CD4-positive, alpha-beta T cell treated with Interleukin-4 for 1 hour (primary cell): Measurements from ENCODE around the gene IL3.

Experiments
- DNase-seq, 2 donors: peaks; one replicate each; pipeline ENCODE4 v3.0.0-alpha.2; 2020 to 2022

Gene IL3

DNA sequence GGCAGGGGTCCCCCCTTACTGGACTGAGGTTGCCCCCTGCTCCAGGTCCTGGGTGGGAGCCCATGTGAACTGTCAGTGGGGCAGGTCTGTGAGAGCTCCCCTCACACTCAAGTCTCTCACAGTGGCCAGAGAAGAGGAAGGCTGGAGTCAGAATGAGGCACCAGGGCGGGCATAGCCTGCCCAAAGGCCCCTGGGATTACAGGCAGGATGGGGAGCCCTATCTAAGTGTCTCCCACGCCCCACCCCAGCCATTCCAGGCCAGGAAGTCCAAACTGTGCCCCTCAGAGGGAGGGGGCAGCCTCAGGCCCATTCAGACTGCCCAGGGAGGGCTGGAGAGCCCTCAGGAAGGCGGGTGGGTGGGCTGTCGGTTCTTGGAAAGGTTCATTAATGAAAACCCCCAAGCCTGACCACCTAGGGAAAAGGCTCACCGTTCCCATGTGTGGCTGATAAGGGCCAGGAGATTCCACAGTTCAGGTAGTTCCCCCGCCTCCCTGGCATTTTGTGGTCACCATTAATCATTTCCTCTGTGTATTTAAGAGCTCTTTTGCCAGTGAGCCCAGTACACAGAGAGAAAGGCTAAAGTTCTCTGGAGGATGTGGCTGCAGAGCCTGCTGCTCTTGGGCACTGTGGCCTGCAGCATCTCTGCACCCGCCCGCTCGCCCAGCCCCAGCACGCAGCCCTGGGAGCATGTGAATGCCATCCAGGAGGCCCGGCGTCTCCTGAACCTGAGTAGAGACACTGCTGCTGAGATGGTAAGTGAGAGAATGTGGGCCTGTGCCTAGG is 13.0 kb downstream of the IL3 start, which contains the start of gene CSF2:
Gene CSF2, plus strand, starts transcription at position 559 of the 783 bp plus-strand sequence. Its CDS starts 35 bp downstream, at position 594.
- DNase-seq = peak in 1 of 2 donors; percentile 14

DNA sequence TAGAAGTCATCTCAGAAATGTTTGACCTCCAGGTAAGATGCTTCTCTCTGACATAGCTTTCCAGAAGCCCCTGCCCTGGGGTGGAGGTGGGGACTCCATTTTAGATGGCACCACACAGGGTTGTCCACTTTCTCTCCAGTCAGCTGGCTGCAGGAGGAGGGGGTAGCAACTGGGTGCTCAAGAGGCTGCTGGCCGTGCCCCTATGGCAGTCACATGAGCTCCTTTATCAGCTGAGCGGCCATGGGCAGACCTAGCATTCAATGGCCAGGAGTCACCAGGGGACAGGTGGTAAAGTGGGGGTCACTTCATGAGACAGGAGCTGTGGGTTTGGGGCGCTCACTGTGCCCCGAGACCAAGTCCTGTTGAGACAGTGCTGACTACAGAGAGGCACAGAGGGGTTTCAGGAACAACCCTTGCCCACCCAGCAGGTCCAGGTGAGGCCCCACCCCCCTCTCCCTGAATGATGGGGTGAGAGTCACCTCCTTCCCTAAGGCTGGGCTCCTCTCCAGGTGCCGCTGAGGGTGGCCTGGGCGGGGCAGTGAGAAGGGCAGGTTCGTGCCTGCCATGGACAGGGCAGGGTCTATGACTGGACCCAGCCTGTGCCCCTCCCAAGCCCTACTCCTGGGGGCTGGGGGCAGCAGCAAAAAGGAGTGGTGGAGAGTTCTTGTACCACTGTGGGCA is 13.8 kb downstream of the IL3 start:
- DNase-seq = no peak

- DNase-seq = peak in 1 of 2 donors; percentile 25
Measured at GRCh38 chr5:132074772-132075718, 14.6 kb downstream of the IL3 start.

DNA sequence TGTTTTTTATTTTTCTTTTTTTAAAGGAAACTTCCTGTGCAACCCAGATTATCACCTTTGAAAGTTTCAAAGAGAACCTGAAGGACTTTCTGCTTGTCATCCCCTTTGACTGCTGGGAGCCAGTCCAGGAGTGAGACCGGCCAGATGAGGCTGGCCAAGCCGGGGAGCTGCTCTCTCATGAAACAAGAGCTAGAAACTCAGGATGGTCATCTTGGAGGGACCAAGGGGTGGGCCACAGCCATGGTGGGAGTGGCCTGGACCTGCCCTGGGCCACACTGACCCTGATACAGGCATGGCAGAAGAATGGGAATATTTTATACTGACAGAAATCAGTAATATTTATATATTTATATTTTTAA is 15.2 kb downstream of the IL3 start:
- DNase-seq = no peak

- DNase-seq = peak in 1 of 2 donors; percentile 40
Measured at GRCh38 chr5:132076202-132076830, 15.9 kb downstream of the IL3 start.

GRCh38 chr5:132076983-132077382 is 16.5 kb downstream of the IL3 start:
- DNase-seq = no peak

DNA sequence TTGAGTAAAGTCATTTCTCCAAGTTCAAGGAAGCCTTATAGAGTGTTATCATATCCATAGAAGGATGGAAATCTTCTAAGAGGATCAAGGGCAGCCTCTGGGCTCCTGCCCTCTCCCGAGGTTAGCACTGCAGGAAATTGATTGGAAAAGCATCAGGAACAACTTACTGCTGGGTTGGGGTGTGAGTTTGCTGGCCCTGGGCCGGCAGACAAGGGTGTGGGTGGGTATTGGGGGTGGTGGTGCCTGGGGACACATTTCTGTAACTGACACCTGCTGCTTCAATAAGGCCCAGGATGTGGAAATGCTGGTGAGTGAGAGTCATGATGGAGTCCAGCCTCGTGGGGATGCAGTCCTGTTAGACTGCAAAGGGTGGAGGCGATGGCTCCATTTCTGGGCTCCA is 18.6 kb downstream of the IL3 start:
- DNase-seq = no peak

GRCh38 chr5:132079619-132080018 is 19.2 kb downstream of the IL3 start:
- no peak for DNase-seq

GRCh38 chr5:132080595-132080994 is 20.1 kb downstream of the IL3 start:
- no peak for DNase-seq

DNA sequence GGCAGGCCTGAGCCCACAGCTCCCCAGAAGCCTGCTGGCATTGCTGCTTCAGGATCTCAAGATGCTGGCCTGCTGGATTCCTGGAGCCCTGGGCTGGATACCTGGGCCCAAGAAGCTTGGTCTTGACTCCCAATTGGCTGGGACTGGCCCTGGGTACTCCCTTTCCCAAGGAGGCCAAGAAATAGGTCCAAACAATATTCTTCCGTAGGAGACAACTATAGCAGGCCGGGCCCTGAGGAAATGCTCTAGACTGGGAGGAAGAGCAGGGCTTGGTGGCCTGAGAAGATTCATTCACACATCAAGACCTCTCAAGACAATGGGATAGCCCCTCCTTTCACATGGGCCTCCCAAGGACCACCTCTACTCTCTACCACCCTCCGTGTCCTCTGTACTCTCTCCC is 21.0 kb downstream of the IL3 start:
- no peak for DNase-seq

- DNase-seq = no peak
Measured at GRCh38 chr5:132082329-132083023, 22.0 kb downstream of the IL3 start.

GRCh38 chr5:132083071-132083678 is 22.7 kb downstream of the IL3 start:
- no peak for DNase-seq

DNA sequence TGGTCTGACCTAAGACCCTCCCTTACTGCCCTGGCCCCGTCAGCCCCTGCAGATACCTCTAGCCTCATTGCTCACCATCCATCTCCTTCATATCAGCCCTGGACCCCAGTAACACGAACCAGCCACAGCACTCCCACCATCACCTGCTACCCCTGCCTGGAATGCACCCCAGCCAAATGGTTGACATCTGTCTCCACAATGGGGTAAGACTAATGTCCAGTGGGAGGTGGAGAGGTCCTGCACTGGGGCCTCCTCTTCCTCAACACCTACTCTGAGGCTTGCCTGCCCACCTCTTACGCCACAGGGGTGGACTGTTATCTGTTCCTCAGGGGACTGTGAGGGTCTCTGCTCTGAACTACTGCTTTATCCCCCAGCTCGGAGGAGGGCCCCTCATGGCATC is 25.2 kb downstream of the IL3 start:
- DNase-seq = no peak

DNA sequence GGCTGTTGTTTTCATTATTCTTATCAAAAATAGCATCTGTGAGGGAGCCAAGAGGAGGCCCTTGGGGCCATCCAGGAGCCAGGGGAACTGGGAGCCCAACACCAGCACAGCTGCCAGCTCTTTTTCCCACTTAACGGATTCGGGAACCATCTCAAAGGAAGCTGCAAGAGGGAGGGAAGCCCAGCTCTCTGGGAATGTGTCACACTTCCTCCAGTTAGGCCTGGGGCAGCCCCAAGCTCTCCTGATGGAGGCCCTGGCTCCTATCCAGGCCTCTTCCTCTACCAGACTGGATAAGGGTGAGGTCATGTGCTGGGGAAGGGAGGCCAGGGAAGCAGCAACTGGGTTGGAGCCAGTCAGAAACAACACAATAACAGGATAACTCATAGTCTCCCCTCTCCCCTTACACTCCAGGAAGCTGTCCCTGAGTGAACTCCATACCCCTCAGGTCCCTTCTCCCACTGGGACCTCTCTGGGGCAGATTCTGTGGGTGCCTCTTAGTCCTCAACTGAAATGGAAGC is 25.9 kb downstream of the IL3 start:
- DNase-seq = no peak

- DNase-seq = no peak
Measured at GRCh38 chr5:132087176-132087575, 26.7 kb downstream of the IL3 start.

- no peak for DNase-seq
Measured at GRCh38 chr5:132087661-132088060, 27.2 kb downstream of the IL3 start.

- no peak for DNase-seq
Measured at GRCh38 chr5:132089363-132089762, 28.9 kb downstream of the IL3 start.

DNA sequence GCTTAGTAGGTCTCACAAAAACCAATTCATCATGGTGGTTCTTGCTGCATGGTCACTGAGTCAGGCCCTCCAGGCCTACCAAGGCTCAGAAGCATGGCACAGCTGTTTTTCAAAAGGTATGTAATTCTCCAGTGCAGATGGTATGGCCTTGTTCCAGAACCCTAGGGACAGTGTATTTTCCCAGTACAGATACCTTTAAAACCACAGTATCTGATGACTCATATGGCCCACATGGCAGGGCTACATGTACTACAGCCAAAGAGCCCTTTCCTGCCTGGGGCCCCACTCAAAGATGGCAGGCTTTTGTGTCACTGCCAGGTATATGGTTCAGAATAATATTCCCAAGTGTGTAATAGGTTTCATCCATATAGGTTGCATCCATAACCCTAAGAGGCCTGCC is 29.7 kb downstream of the IL3 start:
- no peak for DNase-seq

DNA sequence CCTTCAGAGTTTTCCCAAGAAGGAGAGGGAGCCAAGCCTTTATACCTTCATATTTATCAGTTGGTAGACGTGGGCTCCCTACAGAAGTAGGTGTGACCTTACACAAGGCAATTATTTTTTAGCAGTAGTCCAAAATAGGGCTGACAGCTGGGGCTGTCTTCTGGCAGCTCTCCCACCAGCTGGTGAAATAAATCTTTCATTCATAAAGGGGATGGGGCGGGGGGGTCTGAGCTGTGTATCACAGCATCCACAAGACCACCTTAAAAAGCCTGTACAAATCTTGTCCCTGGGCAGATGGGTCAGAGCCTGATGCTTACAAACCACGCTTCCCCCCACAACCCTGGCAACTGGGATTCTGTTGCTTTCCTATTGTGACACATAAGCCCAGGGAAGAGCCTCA is 32.8 kb downstream of the IL3 start:
- DNase-seq = no peak

GRCh38 chr5:132094393-132095076 is 34.1 kb downstream of the IL3 start:
- DNase-seq = no peak

DNA sequence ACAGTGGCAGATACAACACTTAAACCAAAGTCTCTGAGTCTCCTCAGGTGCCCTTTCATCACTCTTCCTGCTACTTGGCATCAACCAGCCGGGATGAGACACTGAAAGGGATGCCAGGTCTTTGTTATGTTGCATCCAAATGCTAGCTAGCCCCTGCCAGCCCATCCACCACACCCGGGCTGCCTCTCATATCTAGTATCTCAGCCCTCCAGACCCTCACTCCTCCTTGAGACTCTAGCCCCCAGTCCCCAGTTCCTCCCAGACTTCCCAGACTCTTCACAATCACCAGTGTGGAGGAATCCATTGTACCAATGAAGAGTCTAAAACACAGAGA is 34.6 kb downstream of the IL3 start:
- no peak for DNase-seq
